ENCODE data around the gene CUEDC1. TPM values are rescaled to one million over a fixed set of nuclear protein-coding genes. Genes with fewer than 3 reads are reported as not detected.

Gene CUEDC1
- total and polyA plus RNA-seq, 2 of the 13 experiments (the other 11 are each of a cell fraction or from before 2014, with no cell fraction given), result 7.4 to 12.9 TPM

- TF ChIP-seq, protein P1, sequence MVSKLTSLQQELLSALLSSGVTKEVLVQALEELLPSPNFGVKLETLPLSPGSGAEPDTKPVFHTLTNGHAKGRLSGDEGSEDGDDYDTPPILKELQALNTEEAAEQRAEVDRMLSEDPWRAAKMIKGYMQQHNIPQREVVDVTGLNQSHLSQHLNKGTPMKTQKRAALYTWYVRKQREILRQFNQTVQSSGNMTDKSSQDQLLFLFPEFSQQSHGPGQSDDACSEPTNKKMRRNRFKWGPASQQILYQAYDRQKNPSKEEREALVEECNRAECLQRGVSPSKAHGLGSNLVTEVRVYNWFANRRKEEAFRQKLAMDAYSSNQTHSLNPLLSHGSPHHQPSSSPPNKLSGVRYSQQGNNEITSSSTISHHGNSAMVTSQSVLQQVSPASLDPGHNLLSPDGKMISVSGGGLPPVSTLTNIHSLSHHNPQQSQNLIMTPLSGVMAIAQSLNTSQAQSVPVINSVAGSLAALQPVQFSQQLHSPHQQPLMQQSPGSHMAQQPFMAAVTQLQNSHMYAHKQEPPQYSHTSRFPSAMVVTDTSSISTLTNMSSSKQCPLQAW (CRISPR knock-in tag; IDR thresholded peaks at IDR 0.05), result no peak; the same call in 1 of the 2 replicates
- TF ChIP-seq PRPF4 (IDR thresholded peaks at IDR 0.05; ENCODE audit: low read depth, low read length, poor library complexity, severe bottlenecking) (no peak), SMAD1 (CRISPR knock-in tag; IDR thresholded peaks at IDR 0.05; ENCODE audit: borderline replicate concordance, low read depth) (peak; percentile 24; the same call in 1 of the 2 replicates), SKIL (CRISPR knock-in tag; IDR thresholded peaks at IDR 0.05; ENCODE audit: borderline replicate concordance) (no peak), HNF1A (IDR thresholded peaks at IDR 0.05; ENCODE audit: low read depth) (no peak), HNF1A (CRISPR knock-in tag; IDR thresholded peaks at IDR 0.05; ENCODE audit: borderline replicate concordance) (no peak), TCF7L2 (IDR thresholded peaks at IDR 0.05; ENCODE audit: low read depth, low read length) (no peak), ATRX (CRISPR knock-in tag; IDR thresholded peaks at IDR 0.05; ENCODE audit: borderline replicate concordance) (no peak), AFF4 (CRISPR knock-in tag; IDR thresholded peaks at IDR 0.05) (no peak), TEAD2 (CRISPR knock-in tag; IDR thresholded peaks at IDR 0.05) (no peak), HNRNPL (IDR thresholded peaks at IDR 0.05; ENCODE audit: low read depth, low read length) (no peak), DZIP1 (CRISPR knock-in tag; IDR thresholded peaks at IDR 0.05) (no peak)
These were observed 33.4 kb upstream of the CUEDC1 start (continued) for GRCh38 chr17:57988301-57989250.

All from HepG2 (cell line).